Measurements from ENCODE around the gene KCNRG. TPM values are rescaled to one million over a fixed set of nuclear protein-coding genes. Genes with fewer than 3 reads are reported as not detected.
A peak's percentile ranks its signal among the peaks of the same experiment; 100 is the strongest.

KCNRG gene
- total RNA-seq, 1 donor from 2014 or later = 0.21 TPM

DNA sequence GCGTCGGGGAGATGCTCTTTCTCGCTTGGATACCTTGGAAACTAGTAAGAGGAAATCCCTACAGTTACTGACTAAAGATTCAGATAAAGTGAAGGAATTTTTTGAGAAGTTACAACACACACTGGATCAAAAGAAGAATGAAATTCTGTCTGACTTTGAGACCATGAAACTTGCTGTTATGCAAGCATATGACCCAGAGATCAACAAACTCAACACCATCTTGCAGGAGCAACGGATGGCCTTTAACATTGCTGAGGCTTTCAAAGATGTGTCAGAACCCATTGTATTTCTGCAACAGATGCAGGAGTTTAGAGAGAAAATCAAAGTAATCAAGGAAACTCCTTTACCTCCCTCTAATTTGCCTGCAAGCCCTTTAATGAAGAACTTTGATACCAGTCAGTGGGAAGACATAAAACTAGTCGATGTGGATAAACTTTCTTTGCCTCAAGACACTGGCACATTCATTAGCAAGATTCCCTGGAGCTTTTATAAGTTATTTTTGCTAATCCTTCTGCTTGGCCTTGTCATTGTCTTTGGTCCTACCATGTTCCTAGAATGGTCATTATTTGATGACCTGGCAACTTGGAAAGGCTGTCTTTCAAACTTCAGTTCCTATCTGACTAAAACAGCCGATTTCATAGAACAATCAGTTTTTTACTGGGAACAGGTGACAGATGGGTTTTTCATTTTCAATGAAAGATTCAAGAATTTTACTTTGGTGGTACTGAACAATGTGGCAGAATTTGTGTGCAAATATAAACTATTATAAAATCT is 2.7 kb upstream of the KCNRG start:
- Mint-ChIP-seq H3K9me3 (ENCODE audit: unreplicated experiment) (no peaks in the 10 kb centered on the region), H3K27ac (ENCODE audit: unreplicated experiment) (peak overlapping the region; percentile 54), H3K4me1 (ENCODE audit: unreplicated experiment) (peaks cover 37% of the 10 kb centered on the region), H3K27me3 (ENCODE audit: unreplicated experiment) (no peaks in the 10 kb centered on the region), H3K36me3 (ENCODE audit: unreplicated experiment) (peaks cover 50% of the 10 kb centered on the region), H3K4me3 (ENCODE audit: unreplicated experiment) (no peak overlapping the region)
- DNase-seq (ENCODE audit: extremely low spot score, unreplicated experiment) = no peak
- TF ChIP-seq, protein P1, sequence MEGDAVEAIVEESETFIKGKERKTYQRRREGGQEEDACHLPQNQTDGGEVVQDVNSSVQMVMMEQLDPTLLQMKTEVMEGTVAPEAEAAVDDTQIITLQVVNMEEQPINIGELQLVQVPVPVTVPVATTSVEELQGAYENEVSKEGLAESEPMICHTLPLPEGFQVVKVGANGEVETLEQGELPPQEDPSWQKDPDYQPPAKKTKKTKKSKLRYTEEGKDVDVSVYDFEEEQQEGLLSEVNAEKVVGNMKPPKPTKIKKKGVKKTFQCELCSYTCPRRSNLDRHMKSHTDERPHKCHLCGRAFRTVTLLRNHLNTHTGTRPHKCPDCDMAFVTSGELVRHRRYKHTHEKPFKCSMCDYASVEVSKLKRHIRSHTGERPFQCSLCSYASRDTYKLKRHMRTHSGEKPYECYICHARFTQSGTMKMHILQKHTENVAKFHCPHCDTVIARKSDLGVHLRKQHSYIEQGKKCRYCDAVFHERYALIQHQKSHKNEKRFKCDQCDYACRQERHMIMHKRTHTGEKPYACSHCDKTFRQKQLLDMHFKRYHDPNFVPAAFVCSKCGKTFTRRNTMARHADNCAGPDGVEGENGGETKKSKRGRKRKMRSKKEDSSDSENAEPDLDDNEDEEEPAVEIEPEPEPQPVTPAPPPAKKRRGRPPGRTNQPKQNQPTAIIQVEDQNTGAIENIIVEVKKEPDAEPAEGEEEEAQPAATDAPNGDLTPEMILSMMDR (IDR thresholded peaks at IDR 0.05) = no peak

DNA sequence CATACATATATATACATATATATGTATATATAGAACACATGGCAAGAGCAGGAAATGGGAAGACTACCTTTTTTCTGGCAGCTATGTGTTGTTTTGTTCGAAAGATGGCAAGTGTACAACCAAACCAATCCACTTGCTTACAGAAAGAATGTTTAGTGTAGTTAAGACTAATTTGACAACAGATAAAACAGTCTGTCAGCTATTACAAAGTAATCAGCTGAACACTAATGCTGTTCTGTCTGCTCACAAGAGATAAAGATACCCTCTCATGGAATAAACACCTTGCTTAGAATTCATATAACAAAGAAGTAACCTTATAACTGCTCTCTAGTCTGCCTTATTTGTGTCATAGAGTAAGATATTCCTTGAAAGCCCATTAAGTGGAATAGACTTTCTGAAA is 858 bp upstream of the KCNRG start:
- Mint-ChIP-seq H3K4me3 (ENCODE audit: unreplicated experiment) (no peak overlapping the region), H3K36me3 (ENCODE audit: unreplicated experiment) (peaks cover 58% of the 10 kb centered on the region), H3K27ac (ENCODE audit: unreplicated experiment) (peak overlapping the region; percentile 12), H3K9me3 (ENCODE audit: unreplicated experiment) (peaks cover 3% of the 10 kb centered on the region), H3K27me3 (ENCODE audit: unreplicated experiment) (no peaks in the 10 kb centered on the region), H3K4me1 (ENCODE audit: unreplicated experiment) (peaks cover 43% of the 10 kb centered on the region)
- TF ChIP-seq, protein P1 (IDR thresholded peaks at IDR 0.05) = no peak
- DNase-seq (ENCODE audit: extremely low spot score, unreplicated experiment) = no peak

DNA sequence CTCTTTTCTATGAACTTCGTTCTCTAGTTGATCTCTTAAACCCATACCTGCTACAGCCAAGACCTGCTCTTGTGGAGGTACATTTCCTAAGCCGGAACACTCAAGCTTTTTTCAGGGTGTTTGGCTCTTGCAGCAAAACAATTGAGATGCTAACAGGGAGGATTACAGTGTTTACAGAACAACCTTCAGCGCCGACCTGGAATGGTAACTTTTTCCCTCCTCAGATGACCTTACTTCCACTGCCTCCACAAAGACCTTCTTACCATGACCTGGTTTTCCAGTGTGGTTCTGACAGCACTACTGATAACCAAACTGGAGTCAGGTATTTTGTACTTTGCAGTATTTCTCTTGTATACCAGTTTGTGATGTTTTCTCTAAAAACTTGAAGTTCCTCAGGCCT is 506 bp downstream of the KCNRG start:
- peaks cover 51% of the 10 kb centered on the region for H3K36me3 Mint-ChIP-seq (ENCODE audit: unreplicated experiment)
- H3K4me1 Mint-ChIP-seq (ENCODE audit: unreplicated experiment) = peaks cover 43% of the 10 kb centered on the region

DNA sequence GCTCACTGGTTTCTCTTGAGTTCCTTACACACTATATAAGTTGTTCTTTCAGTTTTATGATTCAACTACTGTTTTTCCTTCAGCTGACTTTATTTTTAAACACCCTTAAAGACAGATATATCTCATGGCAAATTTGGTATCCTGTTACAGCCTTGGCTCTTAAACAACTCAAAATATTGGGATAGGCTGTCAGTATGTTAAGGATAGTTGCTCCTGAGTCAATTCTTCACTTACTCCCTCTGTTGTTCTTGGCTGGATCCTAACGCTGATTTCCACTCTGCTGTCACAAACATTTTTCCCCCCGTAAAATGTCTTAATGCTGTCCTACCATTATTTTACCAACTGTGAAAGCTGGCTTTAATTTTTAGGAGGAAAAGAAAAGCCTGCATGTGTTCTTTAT is 1.2 kb downstream of the KCNRG start:
- DNase-seq (ENCODE audit: extremely low spot score, unreplicated experiment) = no peak
- H3K4me3 Mint-ChIP-seq (ENCODE audit: unreplicated experiment) = peak overlapping the region; percentile 33
- H3K27ac Mint-ChIP-seq (ENCODE audit: unreplicated experiment) = peak overlapping the region; percentile 80

More for the DNA sequence above, 506 bp downstream of the KCNRG start:
- H3K4me3 Mint-ChIP-seq (ENCODE audit: unreplicated experiment) = peak overlapping the region; percentile 33
- DNase-seq (ENCODE audit: extremely low spot score, unreplicated experiment) = no peak
- no peaks in the 10 kb centered on the region for H3K27me3 Mint-ChIP-seq (ENCODE audit: unreplicated experiment)
- peak overlapping the region; percentile 80 for H3K27ac Mint-ChIP-seq (ENCODE audit: unreplicated experiment)
- peaks cover 3% of the 10 kb centered on the region for H3K9me3 Mint-ChIP-seq (ENCODE audit: unreplicated experiment)
- TF ChIP-seq, protein P1 (IDR thresholded peaks at IDR 0.05) = no peak

DNA sequence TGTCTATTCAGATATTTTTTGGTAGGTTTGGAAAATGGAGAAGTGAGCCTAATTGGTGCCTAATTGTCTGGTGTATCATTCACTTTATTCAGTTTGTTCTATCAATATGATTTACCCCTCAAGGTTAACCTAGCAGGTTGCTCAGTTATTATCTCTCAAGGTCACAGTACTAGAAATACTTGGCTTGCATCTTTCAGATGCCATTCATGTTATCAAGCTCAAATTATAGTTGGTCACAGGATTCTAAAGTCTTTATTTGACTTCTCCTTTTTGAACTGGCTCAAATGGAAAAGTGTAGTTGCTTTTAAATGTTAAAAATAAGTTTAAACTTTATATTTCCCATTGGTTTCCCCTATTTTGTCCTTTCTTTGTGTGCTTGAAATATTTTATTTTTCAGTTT is 2.6 kb downstream of the KCNRG start:
- no peak for DNase-seq (ENCODE audit: extremely low spot score, unreplicated experiment)
- Mint-ChIP-seq H3K27me3 (ENCODE audit: unreplicated experiment) (no peaks in the 10 kb centered on the region), H3K27ac (ENCODE audit: unreplicated experiment) (peak overlapping the region; percentile 80), H3K36me3 (ENCODE audit: unreplicated experiment) (peaks cover 32% of the 10 kb centered on the region), H3K9me3 (ENCODE audit: unreplicated experiment) (peaks cover 3% of the 10 kb centered on the region), H3K4me1 (ENCODE audit: unreplicated experiment) (peaks cover 38% of the 10 kb centered on the region), H3K4me3 (ENCODE audit: unreplicated experiment) (no peak overlapping the region)
- TF ChIP-seq, protein P1 (IDR thresholded peaks at IDR 0.05) = no peak

More for the DNA sequence above, 1.2 kb downstream of the KCNRG start:
- TF ChIP-seq, protein P1 (IDR thresholded peaks at IDR 0.05) = no peak
- peaks cover 43% of the 10 kb centered on the region for H3K4me1 Mint-ChIP-seq (ENCODE audit: unreplicated experiment)
- no peaks in the 10 kb centered on the region for H3K27me3 Mint-ChIP-seq (ENCODE audit: unreplicated experiment)
- H3K36me3 Mint-ChIP-seq (ENCODE audit: unreplicated experiment) = peaks cover 46% of the 10 kb centered on the region
- H3K9me3 Mint-ChIP-seq (ENCODE audit: unreplicated experiment) = peaks cover 3% of the 10 kb centered on the region

Measured in osteocyte (in vitro differentiated cells).